ENCODE data around the gene PPDPF. TPM values are rescaled to one million over a fixed set of nuclear protein-coding genes. Genes with fewer than 3 reads are reported as not detected.

PPDPF gene
- total RNA-seq, 1 experiment from 2014 or later, result 93.2 TPM

GRCh38 chr20:63487781-63488241 is 32.8 kb upstream of the PPDPF start:
- DNase-seq (ENCODE audit: low spot score), result no peak

- no peak for DNase-seq (ENCODE audit: low spot score)
Measured at GRCh38 chr20:63488315-63489251, 32.0 kb upstream of the PPDPF start.

GRCh38 chr20:63490416-63490815 is 30.1 kb upstream of the PPDPF start:
- DNase-seq (ENCODE audit: low spot score), result no peak

- no peak for DNase-seq (ENCODE audit: low spot score)
Measured at GRCh38 chr20:63491078-63491477, 29.5 kb upstream of the PPDPF start.

- no peak for DNase-seq (ENCODE audit: low spot score)
Measured at GRCh38 chr20:63491635-63492230, 28.8 kb upstream of the PPDPF start.

- no peak for DNase-seq (ENCODE audit: low spot score)
Measured at GRCh38 chr20:63492518-63492917, 28.0 kb upstream of the PPDPF start.

GRCh38 chr20:63492982-63493381 is 27.6 kb upstream of the PPDPF start:
- DNase-seq (ENCODE audit: low spot score), result no peak

GRCh38 chr20:63493563-63494020 is 27.0 kb upstream of the PPDPF start:
- DNase-seq (ENCODE audit: low spot score), result no peak

GRCh38 chr20:63494084-63494419 is 26.5 kb upstream of the PPDPF start:
- no peak for DNase-seq (ENCODE audit: low spot score)

- no peak for DNase-seq (ENCODE audit: low spot score)
Measured at GRCh38 chr20:63494420-63495166, 26.0 kb upstream of the PPDPF start.

GRCh38 chr20:63495167-63495720 is 25.3 kb upstream of the PPDPF start:
- no peak for DNase-seq (ENCODE audit: low spot score)

- DNase-seq (ENCODE audit: low spot score), result no peak
Measured at GRCh38 chr20:63495741-63496595, 24.6 kb upstream of the PPDPF start.

- DNase-seq (ENCODE audit: low spot score), result no peak
Measured at GRCh38 chr20:63496596-63497120, 23.9 kb upstream of the PPDPF start.

GRCh38 chr20:63497138-63497945 is 23.2 kb upstream of the PPDPF start:
- DNase-seq (ENCODE audit: low spot score), result no peak

GRCh38 chr20:63497946-63498935 is 22.3 kb upstream of the PPDPF start:
- peak; percentile 68 for DNase-seq (ENCODE audit: low spot score)

GRCh38 chr20:63498960-63499337 is 21.6 kb upstream of the PPDPF start, which contains the start of gene EEF1A2:
EEF1A2 (minus strand) TSS chr20:63499083; CDS start chr20:63497763, 1,320 bp downstream.
- DNase-seq (ENCODE audit: low spot score), result no peak

GRCh38 chr20:63499338-63499969 is 21.1 kb upstream of the PPDPF start:
- DNase-seq (ENCODE audit: low spot score), result no peak

All from H4 (cell line).